Nephron (organoid): ENCODE measurements around the gene KIAA0232.

Experiments
- H3K27ac Mint-ChIP-seq, 3 experiments: 2 replicates each; pipeline ENCODE4 v1.8.0; 2020; ENCODE audit warnings: mixed read lengths in 3 of 3, mild to moderate bottlenecking in 2 of 3, moderate library complexity in 1 of 3
- H3K27me3 Mint-ChIP-seq: 2 replicates; pipeline ENCODE4 v1.8.0; 2021; ENCODE audit warnings: low read depth, mild to moderate bottlenecking, moderate library complexity, mixed read lengths
- H3K36me3 Mint-ChIP-seq: 2 replicates; pipeline ENCODE4 v1.8.0; 2020; ENCODE audit warnings: low read depth, mixed read lengths
- H3K4me1 Mint-ChIP-seq: 2 replicates; pipeline ENCODE4 v1.8.0; 2020; ENCODE audit warnings: mixed read lengths
- H3K4me3 Mint-ChIP-seq, 3 experiments: 2 replicates each; pipeline ENCODE4 v1.8.0; 2020; ENCODE audit warnings: mild to moderate bottlenecking in 3 of 3, mixed read lengths in 3 of 3, moderate library complexity in 2 of 3
- H3K9me3 Mint-ChIP-seq: 2 replicates; pipeline ENCODE4 v1.8.0; 2020; ENCODE audit warnings: mixed read lengths
- CTCF ChIP-seq, 3 experiments: fragments of 200-600 bp; sonication (generic); IDR thresholded peaks; one replicate each; pipeline ENCODE4 v1.5.0; 2021; ENCODE audit warnings: antibody characterized with exemption in 3 of 3; ENCODE audit not compliant: unreplicated experiment in 3 of 3

The KIAA0232 gene

GRCh38 chr4:6761649-6762615, 20.6 kb upstream of the KIAA0232 start:
- H3K4me3 Mint-ChIP-seq = no peak overlapping the region
- no peak overlapping the region for H3K27ac Mint-ChIP-seq
- no peaks in the 10 kb centered on the region for H3K36me3 Mint-ChIP-seq
- no peak for TF ChIP-seq CTCF (IDR thresholded peaks at IDR 0.05; ENCODE audit: unreplicated experiment in 3 of 3)
- peaks cover 5% of the 10 kb centered on the region for H3K4me1 Mint-ChIP-seq
- H3K27me3 Mint-ChIP-seq = peaks cover 23% of the 10 kb centered on the region
- no peaks in the 10 kb centered on the region for H3K9me3 Mint-ChIP-seq

GRCh38 chr4:6763330-6763851, 19.1 kb upstream of the KIAA0232 start:
- TF ChIP-seq CTCF (IDR thresholded peaks at IDR 0.05; ENCODE audit: unreplicated experiment in 3 of 3) = no peak
- H3K36me3 Mint-ChIP-seq = no peaks in the 10 kb centered on the region
- H3K27ac Mint-ChIP-seq = no peak overlapping the region
- H3K27me3 Mint-ChIP-seq = peaks cover 23% of the 10 kb centered on the region
- no peaks in the 10 kb centered on the region for H3K9me3 Mint-ChIP-seq
- H3K4me1 Mint-ChIP-seq = peaks cover 5% of the 10 kb centered on the region
- no peak overlapping the region for H3K4me3 Mint-ChIP-seq

- Mint-ChIP-seq H3K27ac (no peak overlapping the region), H3K4me1 (no peaks in the 10 kb centered on the region), H3K4me3 (no peak overlapping the region), H3K9me3 (no peaks in the 10 kb centered on the region), H3K36me3 (no peaks in the 10 kb centered on the region), H3K27me3 (peaks cover 24% of the 10 kb centered on the region)
- TF ChIP-seq CTCF (IDR thresholded peaks at IDR 0.05; ENCODE audit: unreplicated experiment in 3 of 3) = no peak
Observed at GRCh38 chr4:6764976-6765620, 17.4 kb upstream of the KIAA0232 start.

DNA sequence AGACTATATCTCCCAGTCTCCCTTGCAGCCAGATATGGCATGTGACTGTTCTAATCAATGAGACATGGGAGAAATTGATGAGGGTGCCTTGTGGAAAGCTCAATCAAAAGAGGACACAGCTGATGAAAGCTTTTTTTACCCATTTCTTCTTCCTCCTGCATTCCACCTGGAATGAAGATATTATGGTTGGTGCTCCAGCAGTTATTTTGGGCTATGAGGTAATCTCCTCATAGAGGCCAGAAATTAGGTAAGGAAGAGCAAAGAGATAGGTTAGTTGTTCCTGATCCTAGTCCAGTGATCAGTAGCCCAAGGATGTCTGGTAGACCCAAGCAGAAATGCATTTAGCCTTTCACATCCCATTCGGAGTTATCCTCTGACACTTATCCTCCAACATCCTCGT, 16.8 kb upstream of the KIAA0232 start:
- peaks cover 25% of the 10 kb centered on the region for H3K27me3 Mint-ChIP-seq
- H3K27ac Mint-ChIP-seq = no peak overlapping the region
- no peaks in the 10 kb centered on the region for H3K36me3 Mint-ChIP-seq
- no peaks in the 10 kb centered on the region for H3K4me1 Mint-ChIP-seq
- TF ChIP-seq CTCF (IDR thresholded peaks at IDR 0.05; ENCODE audit: unreplicated experiment in 3 of 3) = no peak
- H3K4me3 Mint-ChIP-seq = no peak overlapping the region
- H3K9me3 Mint-ChIP-seq = no peaks in the 10 kb centered on the region

GRCh38 chr4:6767386-6767747, 15.2 kb upstream of the KIAA0232 start:
- no peak for TF ChIP-seq CTCF (IDR thresholded peaks at IDR 0.05; ENCODE audit: unreplicated experiment in 3 of 3)
- no peaks in the 10 kb centered on the region for H3K36me3 Mint-ChIP-seq
- peaks cover 8% of the 10 kb centered on the region for H3K4me1 Mint-ChIP-seq
- no peak overlapping the region for H3K27ac Mint-ChIP-seq
- no peaks in the 10 kb centered on the region for H3K9me3 Mint-ChIP-seq
- H3K27me3 Mint-ChIP-seq = peaks cover 20% of the 10 kb centered on the region
- H3K4me3 Mint-ChIP-seq = no peak overlapping the region
